Fibroblast of pulmonary artery (primary cell): ENCODE results near the gene UGT1A1.
"Not testable (repeated sequence)": the region's sequence is repeated elsewhere in the genome, so short reads cannot be mapped to it uniquely, and the experiment has no call there.

Experiments
- DNase-seq: peaks from one replicate; pipeline ENCODE4 v3.0.0-alpha.2; 2010; ENCODE audit warnings: low read depth
- H3K4me3 ChIP-seq: replicated peaks from 2 replicates; pipeline ENCODE4 v1.5.1; 2011; ENCODE audit warnings: low read depth, mild to moderate bottlenecking, control low read depth, low read length, moderate library complexity
- CTCF ChIP-seq: IDR thresholded peaks from 2 replicates; pipeline ENCODE4 v1.5.1; 2011; ENCODE audit warnings: mild to moderate bottlenecking, control low read depth, low read length, inconsistent platforms; ENCODE audit errors: missing control alignments

The UGT1A1 gene

GRCh38 chr2:233728723-233729301, 31.3 kb upstream of the UGT1A1 start, which contains the start of gene UGT1A3:
UGT1A3 (plus strand) TSS chr2:233729042; CDS start chr2:233729127, 85 bp downstream.
- TF ChIP-seq CTCF: no peak
- H3K4me3 ChIP-seq: no peak within 1 kb of the TSS
- no peak for DNase-seq

GRCh38 chr2:233736868-233737653, 23.0 kb upstream of the UGT1A1 start:
- DNase-seq, H3K4me3 ChIP-seq: not testable (repeated sequence)

- TF ChIP-seq CTCF: no peak
- DNase-seq: no peak
- H3K4me3 ChIP-seq: no peak overlapping the region
Measured at GRCh38 chr2:233740870-233741269, 19.2 kb upstream of the UGT1A1 start.

- no peak overlapping the region for H3K4me3 ChIP-seq
- no peak for TF ChIP-seq CTCF
- no peak for DNase-seq
Measured at GRCh38 chr2:233743464-233744259, 16.4 kb upstream of the UGT1A1 start.

- TF ChIP-seq CTCF: no peak
Measured at GRCh38 chr2:233745073-233745755, 14.9 kb upstream of the UGT1A1 start.

GRCh38 chr2:233745838-233746237, 14.2 kb upstream of the UGT1A1 start:
- DNase-seq, H3K4me3 ChIP-seq: not testable (repeated sequence)

More at GRCh38 chr2:233745073-233745755, 14.9 kb upstream of the UGT1A1 start:
- no peak overlapping the region for H3K4me3 ChIP-seq
- DNase-seq: no peak

GRCh38 chr2:233746475-233747282, 13.4 kb upstream of the UGT1A1 start:
- TF ChIP-seq CTCF: no peak
- DNase-seq: no peak
- no peak overlapping the region for H3K4me3 ChIP-seq
